Activated CD4-positive, alpha-beta memory T cell treated with anti-CD3 and anti-CD28 coated beads for 36 hours (primary cell): ENCODE results near the gene RRBP1. TPM values are rescaled to one million over a fixed set of nuclear protein-coding genes. Genes with fewer than 3 reads are reported as not detected.

Experiments
- CTCF ChIA-PET: fragments of 350-600 bp; sonication (Branson Sonifier 250); formaldehyde crosslinking; loops from one replicate; lab custom pipeline; 2021; ENCODE audit warnings: antibody characterized with exemption, inconsistent platforms; lab: Charles Lee
- POLR2A ChIA-PET: fragments of 350-600 bp; sonication (Branson Sonifier 250); formaldehyde crosslinking; loops from one replicate; lab custom pipeline; 2021; ENCODE audit warnings: antibody characterized with exemption; lab: Charles Lee
- DNase-seq: peaks from one replicate; pipeline ENCODE4 v3.0.0-alpha.2; 2020
- H3K27ac Mint-ChIP-seq: one replicate; pipeline ENCODE4 v1.8.0; 2021; ENCODE audit warnings: mixed read lengths
- H3K27me3 Mint-ChIP-seq: one replicate; pipeline ENCODE4 v1.8.0; 2021; ENCODE audit warnings: mixed read lengths
- H3K36me3 Mint-ChIP-seq: one replicate; pipeline ENCODE4 v1.8.0; 2021; ENCODE audit warnings: mixed read lengths
- H3K4me1 Mint-ChIP-seq: one replicate; pipeline ENCODE4 v1.8.0; 2021; ENCODE audit warnings: low read depth, mixed read lengths
- H3K4me3 Mint-ChIP-seq: one replicate; pipeline ENCODE4 v1.8.0; 2021; ENCODE audit warnings: mild to moderate bottlenecking, mixed read lengths
- H3K9me3 Mint-ChIP-seq: one replicate; pipeline ENCODE4 v1.8.0; 2021; ENCODE audit warnings: mixed read lengths
- intact Hi-C: fragments of 100-400 bp; cut with micrococcal nuclease; formaldehyde crosslinking; loops from one replicate; pipeline ENCODE4 v1.15.1; 2023
- total RNA-seq, 2 experiments: library from RNA; stranded (reverse); gene quantifications; one replicate each; pipeline ENCODE4 v1.2.3, GENCODE V29; 2021

Gene RRBP1
- total RNA-seq, 2 experiments from 2014 or later = 29.6 to 32.0 TPM

DNA sequence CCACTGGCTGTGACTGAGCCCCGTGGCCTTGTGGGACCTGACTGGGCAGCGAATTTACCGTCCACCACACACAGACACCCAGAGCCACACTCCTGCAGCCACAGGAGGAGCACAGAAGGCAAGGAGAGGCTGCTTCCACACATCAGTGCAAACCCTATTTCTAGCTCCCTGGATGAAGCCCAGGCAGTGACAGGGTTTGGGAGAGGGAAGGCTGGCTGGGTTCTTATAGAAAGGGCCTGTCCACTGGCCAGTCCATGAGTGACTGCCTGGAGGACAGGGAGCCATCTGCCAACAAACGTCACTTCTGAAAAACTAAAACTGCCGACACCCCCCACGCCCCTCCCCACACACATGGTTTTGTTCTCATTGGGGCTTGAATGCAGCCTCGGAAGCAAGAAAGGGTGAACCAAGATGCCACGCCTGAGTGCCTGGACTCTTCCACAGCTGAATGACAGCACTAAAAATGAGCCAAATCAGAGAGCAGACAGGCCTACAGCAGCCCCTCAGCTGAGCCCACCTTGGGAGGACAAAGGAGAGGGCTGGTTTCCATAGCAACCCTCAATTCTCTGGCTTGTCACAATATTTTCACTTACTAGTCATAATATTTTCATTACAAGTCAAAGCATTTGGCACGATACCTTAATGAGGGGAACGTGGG lies 38.4 kb downstream of the RRBP1 start:
- ChIA-PET POLR2A (no interaction called here), CTCF (no interaction called here)
- no peaks in the 10 kb centered on the region for H3K36me3 Mint-ChIP-seq
- H3K27me3 Mint-ChIP-seq = no peaks in the 10 kb centered on the region
- H3K4me3 Mint-ChIP-seq = no peak overlapping the region
- intact Hi-C loops = no loop called here
- DNase-seq = no peak
- H3K4me1 Mint-ChIP-seq = no peaks in the 10 kb centered on the region
- no peaks in the 10 kb centered on the region for H3K9me3 Mint-ChIP-seq
- no peak overlapping the region for H3K27ac Mint-ChIP-seq

DNA sequence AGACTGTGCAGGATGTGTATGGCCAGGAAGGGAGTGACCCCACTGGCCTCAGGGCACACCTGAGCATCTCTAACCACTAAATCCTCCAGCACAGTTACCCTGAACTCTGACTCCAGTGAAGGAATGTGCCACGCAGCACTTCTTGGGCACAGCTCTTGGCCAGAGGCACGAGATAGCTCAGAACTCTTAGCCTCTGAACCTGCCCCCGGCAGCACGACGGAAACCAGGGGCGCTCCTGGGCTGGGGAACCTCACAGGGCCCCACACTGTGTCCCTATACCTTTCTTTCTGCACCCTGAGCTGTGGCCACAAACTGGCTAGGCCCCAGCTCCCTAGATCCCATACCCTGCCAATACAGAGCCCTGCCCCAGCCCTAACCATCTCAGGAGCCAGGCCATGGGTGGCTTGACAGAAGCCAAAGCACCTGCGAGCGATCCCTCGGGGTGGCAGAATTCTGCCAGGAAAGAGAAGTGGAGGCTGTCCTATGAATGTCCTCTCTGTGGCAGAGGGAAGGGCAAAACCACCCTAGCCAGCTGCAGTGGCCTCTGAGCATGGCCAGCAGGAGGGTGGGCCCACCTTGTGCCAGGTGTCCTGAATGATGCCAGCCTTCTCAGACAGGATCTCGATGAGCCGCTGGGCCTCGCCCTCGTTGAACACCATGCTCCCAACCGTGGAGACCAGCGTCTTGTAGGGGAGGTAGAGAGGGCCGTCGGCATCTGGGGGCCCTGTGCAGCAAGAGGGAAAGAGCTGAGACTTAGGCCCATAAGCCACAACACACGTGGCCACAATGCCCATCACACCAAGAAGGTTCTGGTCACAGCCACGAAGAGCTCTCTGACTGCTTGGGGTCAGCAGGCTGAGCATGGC lies 39.4 kb downstream of the RRBP1 start:
- Mint-ChIP-seq H3K4me1 (no peaks in the 10 kb centered on the region), H3K36me3 (no peaks in the 10 kb centered on the region), H3K27ac (no peak overlapping the region), H3K27me3 (no peaks in the 10 kb centered on the region), H3K9me3 (no peaks in the 10 kb centered on the region), H3K4me3 (no peak overlapping the region)
- intact Hi-C loops = no loop called here
- ChIA-PET CTCF (no interaction called here), POLR2A (no interaction called here)
- no peak for DNase-seq

DNA sequence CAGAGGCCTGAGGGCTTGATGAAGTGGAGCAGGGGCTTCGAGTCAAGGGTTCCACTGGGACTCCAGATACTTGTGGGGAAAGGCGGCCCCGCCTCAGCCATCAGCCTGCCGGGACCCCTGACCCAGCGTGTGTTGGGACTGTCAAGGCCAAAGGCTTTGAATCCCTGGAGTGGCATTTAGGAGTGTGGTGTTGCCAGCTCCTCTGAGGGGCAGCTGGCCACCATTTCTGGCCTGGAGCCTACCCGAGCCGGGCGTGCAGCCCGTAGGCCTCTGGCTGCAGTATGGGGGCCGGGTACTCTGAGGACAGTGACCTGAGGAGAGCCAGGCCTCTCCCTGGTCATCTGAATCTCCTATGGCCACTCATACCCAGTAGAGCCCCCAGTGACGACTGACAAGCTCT lies 40.0 kb downstream of the RRBP1 start:
- Mint-ChIP-seq H3K27me3 (no peaks in the 10 kb centered on the region), H3K27ac (no peak overlapping the region), H3K9me3 (no peaks in the 10 kb centered on the region), H3K36me3 (no peaks in the 10 kb centered on the region), H3K4me1 (no peaks in the 10 kb centered on the region), H3K4me3 (no peak overlapping the region)
- intact Hi-C loops = no loop called here
- POLR2A ChIA-PET = no interaction called here
- CTCF ChIA-PET = no interaction called here
- DNase-seq = no peak

DNA sequence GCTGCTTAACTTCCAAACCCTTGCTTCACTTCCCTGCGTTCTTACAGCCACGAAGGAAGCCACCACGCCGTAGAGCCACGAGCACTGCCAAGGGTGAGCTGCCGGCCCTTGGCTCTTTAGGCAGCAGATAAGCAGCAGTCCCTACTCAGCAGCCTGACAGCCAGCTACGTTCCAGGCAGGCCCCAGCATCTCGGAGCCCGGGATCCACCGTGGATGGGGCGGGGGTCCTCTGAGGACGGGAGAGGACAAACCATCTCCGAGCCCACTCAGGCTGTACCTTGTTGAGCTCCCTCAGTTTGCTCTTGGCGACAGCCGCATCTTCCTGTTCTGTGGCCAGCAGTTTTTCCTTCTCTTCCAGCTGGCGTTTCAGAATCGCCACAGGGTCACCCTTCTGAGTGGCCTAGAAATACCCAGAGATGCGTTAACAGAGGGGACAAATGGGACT lies 40.5 kb downstream of the RRBP1 start:
- Mint-ChIP-seq H3K4me1 (no peaks in the 10 kb centered on the region), H3K9me3 (no peaks in the 10 kb centered on the region), H3K4me3 (no peak overlapping the region), H3K36me3 (no peaks in the 10 kb centered on the region), H3K27me3 (no peaks in the 10 kb centered on the region), H3K27ac (no peak overlapping the region)
- intact Hi-C loops = no loop called here
- ChIA-PET POLR2A (no interaction called here), CTCF (no interaction called here)
- no peak for DNase-seq

DNA sequence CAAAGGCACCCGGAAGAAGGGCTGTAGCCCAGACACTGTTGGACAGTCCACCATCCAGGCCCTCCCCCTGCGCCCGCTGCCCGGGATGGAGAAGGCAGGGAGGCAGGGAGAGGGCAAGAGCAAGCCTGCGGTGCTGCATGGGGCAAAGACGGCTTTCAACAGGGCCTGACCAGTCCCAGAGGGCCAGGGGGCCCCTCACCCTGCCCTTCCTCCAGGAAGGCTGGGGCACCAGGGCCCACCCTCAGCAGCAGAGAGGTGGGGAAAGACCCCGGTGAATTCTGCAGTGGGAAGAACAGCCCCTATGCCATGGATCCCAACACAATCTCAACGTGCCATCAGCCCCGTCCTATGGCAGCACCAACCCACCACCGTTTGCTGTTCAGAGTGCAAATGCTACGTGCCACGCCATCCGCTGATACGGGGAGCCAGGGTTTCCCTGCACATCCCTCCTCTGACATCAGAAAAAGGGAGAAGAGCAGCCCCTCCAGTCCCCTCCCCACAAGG lies 41.1 kb downstream of the RRBP1 start:
- H3K4me1 Mint-ChIP-seq = no peaks in the 10 kb centered on the region
- H3K27ac Mint-ChIP-seq = no peak overlapping the region
- H3K9me3 Mint-ChIP-seq = no peaks in the 10 kb centered on the region
- no peaks in the 10 kb centered on the region for H3K36me3 Mint-ChIP-seq
- no peak overlapping the region for H3K4me3 Mint-ChIP-seq
- ChIA-PET CTCF (no interaction called here), POLR2A (no interaction called here)
- DNase-seq = no peak
- no peaks in the 10 kb centered on the region for H3K27me3 Mint-ChIP-seq
- intact Hi-C loops = no loop called here

DNA sequence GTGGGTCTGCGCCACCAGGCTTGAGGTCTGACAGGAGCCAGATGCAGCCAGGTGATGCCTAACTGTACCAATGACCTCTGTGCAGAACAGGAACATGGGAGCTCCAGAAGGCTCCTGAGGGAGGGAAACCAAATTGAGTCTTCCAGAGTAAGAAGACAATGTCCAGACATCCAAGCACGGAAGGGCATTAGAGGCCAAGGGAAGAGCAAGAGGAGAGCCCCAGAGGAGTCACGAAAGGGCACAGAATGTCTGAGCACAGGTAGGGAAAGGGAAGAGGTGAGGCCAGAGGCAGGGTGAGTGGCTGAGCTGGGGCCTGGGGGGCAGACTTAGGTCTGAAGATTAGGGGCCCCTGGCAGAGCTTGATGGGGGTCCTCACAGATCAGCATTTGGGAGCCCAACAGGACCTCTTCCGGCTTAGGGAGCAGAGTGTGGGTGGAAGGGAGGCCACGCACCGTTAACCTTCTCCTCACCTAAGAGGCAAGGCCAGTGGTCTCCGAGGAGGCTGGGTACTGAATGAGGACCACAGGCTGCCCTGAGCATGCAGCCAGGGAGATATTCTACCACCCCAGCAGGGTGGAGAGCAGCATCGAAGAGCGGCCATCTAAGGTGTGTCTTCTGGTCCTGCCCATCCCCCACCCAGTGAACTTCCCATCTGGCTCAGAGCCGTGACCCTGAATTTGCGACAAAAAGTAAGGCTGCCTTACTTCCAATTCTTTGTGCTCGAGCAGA lies 41.7 kb downstream of the RRBP1 start:
- H3K27me3 Mint-ChIP-seq = no peaks in the 10 kb centered on the region
- H3K4me3 Mint-ChIP-seq = no peak overlapping the region
- no peaks in the 10 kb centered on the region for H3K9me3 Mint-ChIP-seq
- intact Hi-C loops = no loop called here
- POLR2A ChIA-PET = no interaction called here
- no peak overlapping the region for H3K27ac Mint-ChIP-seq
- CTCF ChIA-PET = no interaction called here
- H3K36me3 Mint-ChIP-seq = no peaks in the 10 kb centered on the region
- DNase-seq = no peak
- H3K4me1 Mint-ChIP-seq = no peaks in the 10 kb centered on the region

DNA sequence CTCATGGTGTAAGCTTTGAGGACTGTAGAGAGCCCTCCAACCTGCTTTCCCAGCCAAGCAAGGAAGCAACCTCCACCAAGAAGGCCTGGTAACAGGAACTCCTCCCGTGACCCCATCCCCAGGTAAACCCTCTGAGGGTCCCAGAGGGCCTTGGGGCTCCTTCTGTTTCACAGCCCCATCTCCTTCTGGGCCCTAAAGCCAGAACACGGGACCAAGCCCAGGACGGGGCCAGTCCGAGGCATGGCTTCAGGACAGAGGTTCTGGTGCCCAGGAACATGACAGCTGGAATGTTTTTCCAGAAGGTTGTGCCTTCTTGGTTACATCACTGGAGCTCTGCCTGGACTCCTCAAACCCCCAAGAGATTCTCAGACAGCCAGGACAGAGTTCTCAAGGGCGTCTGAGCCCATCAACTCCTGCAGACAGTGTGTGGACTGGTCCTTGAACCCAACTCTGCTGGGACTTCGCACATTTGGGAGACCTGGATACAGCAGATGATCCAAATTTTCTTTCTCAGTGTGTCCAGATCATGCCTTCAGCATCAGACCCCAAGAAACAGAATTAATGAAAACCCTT lies 43.1 kb downstream of the RRBP1 start:
- Mint-ChIP-seq H3K36me3 (peaks cover 1% of the 10 kb centered on the region), H3K9me3 (no peaks in the 10 kb centered on the region), H3K4me3 (no peak overlapping the region), H3K4me1 (no peaks in the 10 kb centered on the region), H3K27ac (no peak overlapping the region), H3K27me3 (no peaks in the 10 kb centered on the region)
- POLR2A ChIA-PET = no interaction called here
- CTCF ChIA-PET = no interaction called here
- intact Hi-C loops = no loop called here
- no peak for DNase-seq

DNA sequence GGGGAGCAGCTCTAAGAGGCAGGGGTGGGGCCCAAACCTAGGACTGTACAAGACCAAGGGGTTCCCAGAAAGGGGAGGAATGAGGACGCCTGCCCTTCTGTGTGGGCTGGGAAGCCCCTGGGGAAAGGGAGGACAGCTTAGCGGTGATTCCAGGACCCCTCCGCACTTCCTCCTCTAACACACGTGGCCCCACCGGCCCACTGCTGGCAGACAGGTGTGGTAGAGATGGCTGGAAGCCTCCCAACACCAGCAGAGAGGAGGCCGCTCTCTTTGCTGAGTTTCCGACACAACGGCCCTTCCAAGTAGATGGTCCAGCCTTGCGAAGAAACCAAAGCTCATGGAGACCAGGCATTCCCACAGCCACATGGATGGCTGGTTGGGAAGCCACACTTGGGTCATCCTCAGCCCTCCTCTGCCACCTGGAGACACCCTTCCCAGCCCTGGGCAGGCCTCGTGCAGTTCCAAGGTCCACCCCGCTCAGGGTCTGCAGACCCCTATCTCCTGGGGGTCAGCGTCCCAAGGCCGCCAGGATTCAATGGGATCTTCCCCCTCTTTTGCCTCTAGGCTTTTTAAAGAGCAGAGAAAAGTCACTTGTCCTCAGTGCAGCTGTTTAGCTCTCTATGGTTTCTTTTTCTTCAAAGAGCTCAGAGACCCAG lies 43.9 kb downstream of the RRBP1 start:
- H3K4me3 Mint-ChIP-seq = no peak overlapping the region
- DNase-seq = no peak
- H3K27ac Mint-ChIP-seq = no peak overlapping the region
- no peaks in the 10 kb centered on the region for H3K9me3 Mint-ChIP-seq
- ChIA-PET POLR2A (no interaction called here), CTCF (no interaction called here)
- H3K4me1 Mint-ChIP-seq = no peaks in the 10 kb centered on the region
- peaks cover 5% of the 10 kb centered on the region for H3K36me3 Mint-ChIP-seq
- intact Hi-C loops = no loop called here
- H3K27me3 Mint-ChIP-seq = no peaks in the 10 kb centered on the region

DNA sequence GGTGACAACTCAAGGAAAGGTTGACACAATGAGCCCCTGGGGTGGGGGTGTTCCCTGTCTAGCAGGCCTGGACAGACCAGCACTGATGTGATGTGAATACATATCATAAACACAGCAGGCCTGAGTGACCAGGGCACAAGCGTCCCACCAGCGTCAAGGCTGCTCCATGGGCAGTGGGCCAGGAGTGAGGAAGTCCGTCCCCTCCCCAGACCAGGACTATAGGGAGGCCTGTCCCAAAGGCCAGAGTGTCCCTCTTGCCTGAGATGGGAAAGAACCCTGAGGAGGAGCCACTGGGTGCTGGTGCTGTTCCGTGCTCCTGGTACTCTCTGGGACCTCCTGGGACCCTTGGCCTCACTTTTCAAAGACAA lies 44.6 kb downstream of the RRBP1 start:
- CTCF ChIA-PET = interaction anchor here (0.8 kb wide), 1 partner anchor 101 kb away, joined by 3 read pairs; no protein-coding TSS in a partner anchor
- no peak for DNase-seq
- peaks cover 5% of the 10 kb centered on the region for H3K36me3 Mint-ChIP-seq
- no peak overlapping the region for H3K27ac Mint-ChIP-seq
- POLR2A ChIA-PET = no interaction called here
- H3K4me1 Mint-ChIP-seq = no peaks in the 10 kb centered on the region
- no peaks in the 10 kb centered on the region for H3K9me3 Mint-ChIP-seq
- H3K4me3 Mint-ChIP-seq = no peak overlapping the region
- no peaks in the 10 kb centered on the region for H3K27me3 Mint-ChIP-seq
- intact Hi-C loops = no loop called here

DNA sequence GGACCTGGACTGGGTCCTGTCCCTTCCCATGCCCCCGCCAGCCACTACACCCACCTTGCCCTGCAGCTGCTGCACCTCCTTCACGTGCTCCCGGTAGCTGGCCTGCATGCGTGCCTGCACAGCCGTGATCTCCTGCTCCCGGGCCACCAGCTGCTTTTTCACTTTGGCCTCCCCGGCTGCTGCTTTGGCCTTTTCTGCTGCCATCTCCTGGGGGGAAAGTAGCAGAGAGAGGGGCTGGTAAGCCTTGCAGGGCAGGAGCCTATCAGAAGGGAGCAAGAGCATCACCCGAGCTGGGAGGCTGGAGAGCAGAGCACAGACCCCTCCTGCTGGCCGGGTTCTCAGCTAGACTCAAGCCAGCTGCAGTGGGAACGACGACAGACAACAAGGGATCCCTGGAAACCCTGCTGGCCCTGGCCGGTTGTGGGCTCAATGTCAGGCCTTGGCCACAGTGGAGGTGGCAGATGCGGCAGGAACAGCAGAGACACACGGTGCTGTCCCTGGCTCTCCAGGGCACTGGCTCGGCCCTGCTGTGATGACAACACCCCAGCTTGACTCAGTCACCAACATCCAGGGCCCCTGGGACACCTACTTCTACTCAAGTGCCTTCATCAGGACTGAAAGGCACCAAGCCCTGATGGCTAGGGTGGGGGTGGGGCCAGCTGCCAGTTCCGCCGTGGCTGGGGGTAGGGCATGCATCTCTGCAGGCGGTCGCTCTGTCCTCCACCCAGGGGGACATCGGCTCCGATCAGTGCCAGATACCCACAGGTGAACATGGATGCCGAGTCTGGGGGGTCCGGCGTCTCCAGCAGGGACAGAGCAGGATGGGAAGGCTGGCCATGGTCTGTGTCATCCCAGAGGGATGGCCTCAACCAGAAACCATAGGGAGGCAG lies 45.3 kb downstream of the RRBP1 start:
- no peaks in the 10 kb centered on the region for H3K4me1 Mint-ChIP-seq
- POLR2A ChIA-PET = no interaction called here
- no peak overlapping the region for H3K27ac Mint-ChIP-seq
- H3K4me3 Mint-ChIP-seq = no peak overlapping the region
- CTCF ChIA-PET = interaction anchor here (0.8 kb wide), 1 partner anchor 100 kb away, joined by 3 read pairs; no protein-coding TSS in a partner anchor
- intact Hi-C loops = no loop called here
- H3K27me3 Mint-ChIP-seq = no peaks in the 10 kb centered on the region
- no peaks in the 10 kb centered on the region for H3K9me3 Mint-ChIP-seq
- no peak for DNase-seq
- peaks cover 5% of the 10 kb centered on the region for H3K36me3 Mint-ChIP-seq
